CD4-positive, alpha-beta T cell treated with Interleukin-17A for 1 hour (primary cell): ENCODE measurements around the gene BBOF1.
"Not testable (repeated sequence)": the region's sequence is repeated elsewhere in the genome, so short reads cannot be mapped to it uniquely, and the experiment has no call there.

Experiments used
- DNase-seq: peaks from one replicate; pipeline ENCODE4 v3.0.0-alpha.2; 2020

Gene BBOF1

GRCh38 chr14:74018586-74019407, at the start of gene BBOF1, which contains the start of gene ENTPD5:
TSS of gene BBOF1 (plus strand) at chr14:74019349. CDS start at chr14:74019479, 130 bp downstream.
TSS of gene ENTPD5 (minus strand) at chr14:74019288. CDS start at chr14:73988102, 31,186 bp downstream.
- peak; percentile 88 for DNase-seq

GRCh38 chr14:73973497-73973896, 45.7 kb upstream of the BBOF1 start:
- no peak for DNase-seq

DNA sequence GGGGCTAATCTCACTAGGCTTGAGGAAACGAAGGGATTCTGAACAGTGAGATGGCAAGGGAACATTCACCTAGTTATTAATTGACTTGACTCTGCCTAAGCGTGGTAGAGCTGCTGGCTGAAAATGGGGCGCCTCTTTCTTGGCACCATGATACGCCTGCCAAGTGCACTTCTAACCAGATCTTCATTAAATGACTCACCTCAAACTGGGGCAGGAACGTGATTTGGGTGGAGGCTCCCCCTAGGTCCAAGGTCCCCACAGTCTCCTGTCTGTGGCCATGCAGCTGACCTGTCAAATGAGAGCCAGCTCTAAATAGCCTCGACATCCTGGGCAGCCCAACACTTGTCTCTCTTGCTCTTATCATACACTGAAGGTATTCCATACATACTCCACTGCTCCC, 43.0 kb upstream of the BBOF1 start:
- no peak for DNase-seq

DNA sequence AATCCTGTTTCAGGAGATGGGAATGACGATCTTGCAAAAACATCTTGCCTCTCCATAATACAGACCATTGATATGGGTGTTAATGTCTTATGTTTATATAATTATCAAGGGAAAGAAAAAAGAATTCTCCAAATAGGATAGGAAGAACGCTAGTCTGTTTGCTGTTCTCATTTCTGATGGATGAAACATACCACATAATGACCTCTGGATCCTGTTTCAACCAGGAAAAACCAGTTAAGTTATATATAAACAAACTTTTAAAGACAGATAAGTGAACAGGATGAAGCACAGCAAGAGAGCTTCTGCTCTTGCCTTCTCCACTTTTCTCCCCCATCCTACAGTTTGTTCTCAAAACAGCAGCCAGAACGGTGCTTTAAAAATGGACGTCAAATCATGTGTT, 41.3 kb upstream of the BBOF1 start:
- DNase-seq, result no peak

GRCh38 chr14:73988065-73988464, 31.1 kb upstream of the BBOF1 start:
- DNase-seq, result no peak

GRCh38 chr14:73988656-73989055, 30.5 kb upstream of the BBOF1 start:
- DNase-seq, result not testable (repeated sequence)

GRCh38 chr14:73991092-73991491, 28.1 kb upstream of the BBOF1 start:
- no peak for DNase-seq

- not testable (repeated sequence) for DNase-seq
These were observed 24.2 kb upstream of the BBOF1 start for GRCh38 chr14:73994926-73995325.

GRCh38 chr14:73995977-73996378, 23.2 kb upstream of the BBOF1 start:
- DNase-seq, result no peak

DNA sequence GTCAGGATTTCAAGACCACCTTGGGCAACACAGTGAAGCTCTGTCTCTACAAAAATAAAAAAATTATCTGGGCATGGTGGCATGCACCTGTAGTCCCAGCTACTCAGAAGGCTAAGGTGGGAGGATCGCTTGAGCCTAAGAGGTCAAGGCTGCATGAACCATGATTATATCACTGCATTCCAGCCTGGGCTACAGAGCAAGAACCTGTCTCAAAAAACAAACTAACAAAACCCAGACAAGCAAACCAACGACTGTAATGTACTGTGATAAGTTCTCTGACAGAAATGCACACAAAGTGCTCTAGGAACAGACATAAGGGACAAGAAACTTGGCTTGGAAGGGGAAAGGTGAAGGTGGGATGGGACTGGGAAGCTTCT, 22.4 kb upstream of the BBOF1 start:
- DNase-seq, result no peak

DNA sequence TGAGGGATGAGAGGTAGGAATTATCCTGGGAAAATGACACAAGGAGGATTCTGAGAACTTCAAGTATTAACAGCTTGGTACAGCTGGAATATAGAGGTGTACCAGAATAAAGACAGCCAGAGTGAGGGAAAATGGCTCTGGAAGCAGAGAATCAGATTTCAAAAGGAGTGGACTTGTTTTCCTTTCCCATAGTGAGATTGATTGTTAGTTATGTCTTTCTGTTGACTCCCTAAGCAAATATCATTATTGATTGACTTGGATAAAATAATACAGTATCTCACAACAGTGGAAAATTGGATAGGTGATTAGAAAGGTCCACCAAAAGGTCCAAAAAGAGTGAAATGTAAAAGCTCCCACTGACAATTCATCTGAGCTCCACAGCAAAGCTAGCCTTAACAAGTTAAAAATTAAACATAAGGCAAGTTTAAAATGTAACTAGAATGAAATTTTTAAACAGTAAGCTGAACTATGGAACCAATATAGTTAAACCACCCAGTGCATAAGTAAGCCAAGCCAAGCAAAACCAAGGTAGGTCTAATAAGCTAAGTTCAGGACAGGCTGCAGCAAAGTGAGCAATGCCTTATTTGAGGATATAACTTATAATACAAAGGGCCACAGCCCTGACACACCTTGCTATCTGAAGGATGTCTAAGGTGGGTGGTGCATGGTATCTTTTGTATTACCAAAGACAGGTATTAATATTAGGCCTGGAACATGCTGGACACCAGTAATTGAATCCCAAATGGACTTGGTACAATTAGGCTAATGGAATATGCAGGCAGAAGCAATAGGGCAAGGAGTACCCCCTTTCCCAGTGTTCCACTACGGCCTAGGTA, 21.8 kb upstream of the BBOF1 start:
- DNase-seq, result no peak

- DNase-seq, result no peak
These were observed 21.2 kb upstream of the BBOF1 start for GRCh38 chr14:73997944-73998447.

DNA sequence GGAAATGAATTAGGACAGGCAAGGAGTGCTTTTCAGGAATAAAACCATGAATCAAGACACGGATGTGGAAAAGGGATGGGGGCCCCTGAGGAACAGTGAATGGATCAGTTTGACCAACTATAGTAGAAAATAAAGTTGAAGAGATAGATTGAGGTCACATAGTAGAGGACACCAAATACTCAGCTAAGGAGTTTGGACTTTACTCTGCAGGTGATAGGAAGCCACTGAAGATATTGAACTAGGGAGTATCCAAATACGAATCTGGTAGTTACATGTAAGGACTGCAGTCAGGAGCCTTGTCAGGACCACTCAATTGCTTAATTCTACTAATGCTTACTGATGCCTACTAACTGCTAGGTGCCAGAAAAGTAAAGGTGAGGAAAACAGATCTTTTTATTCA, 20.4 kb upstream of the BBOF1 start:
- DNase-seq, result no peak

GRCh38 chr14:74005664-74006063, 13.5 kb upstream of the BBOF1 start:
- not testable (repeated sequence) for DNase-seq

- DNase-seq, result no peak
These were observed 10.2 kb upstream of the BBOF1 start for GRCh38 chr14:74008843-74009499.

- no peak for DNase-seq
These were observed 4.8 kb upstream of the BBOF1 start for GRCh38 chr14:74014299-74014698.

DNA sequence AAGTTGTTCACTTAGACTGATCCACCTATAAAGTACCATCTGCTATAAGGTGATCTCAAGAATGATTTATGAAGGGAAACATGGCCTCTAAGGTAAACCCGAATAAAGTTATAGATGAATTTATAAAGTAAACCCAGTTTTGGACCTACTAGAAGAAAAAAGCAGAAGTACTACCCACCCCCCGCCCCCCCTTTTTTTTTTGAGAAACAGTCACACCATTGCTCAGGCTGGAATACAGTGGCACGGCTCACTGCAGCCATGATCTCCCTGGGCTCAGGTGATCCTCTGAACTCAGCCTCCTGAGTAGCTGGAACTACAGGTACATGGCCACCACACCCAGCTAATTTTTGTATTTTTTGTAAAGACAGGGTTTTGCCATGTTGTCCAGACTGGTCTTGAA, 4.0 kb upstream of the BBOF1 start:
- DNase-seq, result no peak

DNA sequence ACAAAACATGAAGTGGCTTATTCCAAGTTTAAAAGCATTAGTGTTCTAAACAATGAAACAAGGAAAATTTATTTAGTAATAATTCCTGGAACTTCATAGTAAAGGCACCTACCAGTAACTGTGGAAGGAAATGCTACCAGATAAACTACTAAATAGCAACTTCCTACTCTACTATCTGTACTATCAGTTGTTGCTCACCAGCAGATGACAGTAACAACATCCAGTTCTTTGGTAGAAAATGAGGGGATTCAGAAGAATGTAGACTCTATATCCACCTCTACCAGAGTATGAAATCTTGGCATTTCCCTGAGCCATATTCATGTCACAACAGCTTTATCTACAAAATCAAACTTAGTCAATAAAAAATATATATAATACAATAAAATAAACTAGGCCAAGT, 3.2 kb upstream of the BBOF1 start:
- DNase-seq, result no peak

DNA sequence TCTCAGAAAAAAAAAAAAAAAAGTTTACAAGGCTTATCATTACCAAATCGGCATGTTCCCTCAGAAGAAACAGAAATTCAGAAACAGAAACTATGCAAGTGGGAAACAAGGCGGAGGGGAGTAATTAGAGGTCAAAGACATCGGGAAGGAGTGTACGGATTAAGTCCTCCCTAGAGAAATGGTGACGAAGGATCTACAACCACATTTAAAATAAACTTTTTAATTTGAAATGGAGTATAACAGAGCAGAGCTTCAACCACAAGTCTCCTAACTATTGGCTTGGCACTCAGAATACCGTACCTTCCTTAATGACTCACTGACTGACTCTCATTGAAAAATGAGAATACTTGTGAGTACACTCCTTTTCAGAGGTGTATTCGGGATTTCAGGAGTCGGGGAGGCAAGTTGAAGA, 969 bp upstream of the BBOF1 start:
- DNase-seq, result peak; percentile 30

GRCh38 chr14:74019408-74020137, 424 bp downstream of the BBOF1 start:
- no peak for DNase-seq

GRCh38 chr14:74022346-74022745, 3.2 kb downstream of the BBOF1 start:
- DNase-seq, result no peak

- no peak for DNase-seq
These were observed 10.0 kb downstream of the BBOF1 start for GRCh38 chr14:74029136-74029535.

GRCh38 chr14:74034572-74034971, 15.4 kb downstream of the BBOF1 start:
- no peak for DNase-seq
